ENCODE measurements around the gene TMIGD1.

GRCh38 chr17:30357476-30357875, 23.6 kb upstream of the TMIGD1 start:
- TF ChIP-seq CTCF (conservative IDR thresholded peaks at IDR 0.05 in 1 of 2, IDR thresholded peaks at IDR 0.05 in 1 of 2; ENCODE audit: low read depth in 1 of 2, low read length in 2 of 2): no peak
- TF ChIP-seq EZH2 (IDR thresholded peaks at IDR 0.05; ENCODE audit: low read length, missing control alignments): no peak
